CD4-positive, alpha-beta T cell treated with Interleukin-21 for 1 hour (primary cell): ENCODE measurements around the gene MYO5A.
"Not testable (repeated sequence)": the region's sequence is repeated elsewhere in the genome, so short reads cannot be mapped to it uniquely, and the experiment has no call there.

Experiments
- DNase-seq: peaks from one replicate; pipeline ENCODE4 v3.0.0-alpha.2; 2020

Gene MYO5A

GRCh38 chr15:52317688-52318087 lies 211.0 kb downstream of the MYO5A start:
- no peak for DNase-seq

- DNase-seq: no peak
These were observed 211.7 kb downstream of the MYO5A start for GRCh38 chr15:52317022-52317421.

- no peak for DNase-seq
These were observed 219.5 kb downstream of the MYO5A start for GRCh38 chr15:52309154-52309548.

GRCh38 chr15:52308446-52309153 lies 220.1 kb downstream of the MYO5A start:
- no peak for DNase-seq

- no peak for DNase-seq
These were observed 220.8 kb downstream of the MYO5A start for GRCh38 chr15:52307847-52308246.

- DNase-seq: no peak
These were observed 222.4 kb downstream of the MYO5A start for GRCh38 chr15:52306270-52306669.

GRCh38 chr15:52303093-52303772 lies 225.4 kb downstream of the MYO5A start:
- DNase-seq: no peak

- DNase-seq: no peak
These were observed 227.3 kb downstream of the MYO5A start for GRCh38 chr15:52301265-52301847.

- no peak for DNase-seq
These were observed 233.2 kb downstream of the MYO5A start, which contains the start of gene MYO5C for GRCh38 chr15:52295421-52296001. Gene MYO5C, minus strand, starts transcription at chr15:52295804. Its CDS starts 168 bp downstream, at chr15:52295636.

GRCh38 chr15:52294881-52295420 lies 233.7 kb downstream of the MYO5A start:
- DNase-seq: no peak

GRCh38 chr15:52292780-52293392 lies 235.8 kb downstream of the MYO5A start:
- no peak for DNase-seq

- no peak for DNase-seq
These were observed 237.5 kb downstream of the MYO5A start for GRCh38 chr15:52291204-52291603.

- no peak for DNase-seq
These were observed 237.9 kb downstream of the MYO5A start for GRCh38 chr15:52290800-52291199.

- DNase-seq: no peak
These were observed 238.4 kb downstream of the MYO5A start for GRCh38 chr15:52290329-52290728.

GRCh38 chr15:52289629-52290081 lies 239.0 kb downstream of the MYO5A start:
- DNase-seq: no peak

GRCh38 chr15:52288986-52289385 lies 239.7 kb downstream of the MYO5A start:
- no peak for DNase-seq

- DNase-seq: no peak
These were observed 240.4 kb downstream of the MYO5A start for GRCh38 chr15:52288051-52288942.

GRCh38 chr15:52287114-52287513 lies 241.6 kb downstream of the MYO5A start:
- DNase-seq: no peak

- DNase-seq: not testable (repeated sequence)
These were observed 242.7 kb downstream of the MYO5A start for GRCh38 chr15:52285941-52286340.

GRCh38 chr15:52284164-52284563 lies 244.5 kb downstream of the MYO5A start:
- DNase-seq: no peak

- DNase-seq: no peak
These were observed 245.4 kb downstream of the MYO5A start for GRCh38 chr15:52283281-52283680.

- DNase-seq: no peak
These were observed 246.3 kb downstream of the MYO5A start for GRCh38 chr15:52282418-52282817.
